Measurements from ENCODE around the gene INHBA. TPM values are rescaled to one million over a fixed set of nuclear protein-coding genes. Genes with fewer than 3 reads are reported as not detected.

Gene INHBA
- total RNA-seq: 1.4 and 2.1 TPM in 2 replicates

GRCh38 chr7:41702635-41703371 is at the start of gene INHBA:
INHBA (minus strand) TSS chr7:41703090; CDS start chr7:41700374, 2,716 bp downstream.

Data from cardiac atrium fibroblast (primary cell).